ENCODE data around the gene FPR1. TPM values are rescaled to one million over a fixed set of nuclear protein-coding genes. Genes with fewer than 3 reads are reported as not detected.

The FPR1 gene
- polyA plus RNA-seq, 1 experiment = not detected

GRCh38 chr19:51696606-51697005 lies 55.1 kb downstream of the FPR1 start:
- POLR2A ChIA-PET = no interaction called here
- CTCF ChIA-PET = no interaction called here
- no peak for DNase-seq (ENCODE audit: low read depth)
- no peaks in the 10 kb centered on the region for H3K27me3 ChIP-seq (ENCODE audit: control insufficient read depth, insufficient read depth, low read length)
- TF ChIP-seq CTCF (IDR thresholded peaks at IDR 0.05; ENCODE audit: insufficient read depth, low read depth, low read length) = no peak
- H3K36me3 ChIP-seq (ENCODE audit: control insufficient read depth, insufficient read depth, low read length) = peaks cover 29% of the 10 kb centered on the region
- no peak overlapping the region for H3K4me3 ChIP-seq (ENCODE audit: low read depth, low read length)

Other genes starting within 250 kb of the FPR1 start
- not detected in 2 replicates for gene SIGLEC6, start 220.2 kb downstream of the FPR1 start, polyA plus RNA-seq (2011; rRNA removed)
- gene ZNF175, start 180.6 kb downstream of the FPR1 start, polyA plus RNA-seq (2011; rRNA removed) = 6.3 and 8.5 TPM in 2 replicates
- not detected in 2 replicates for gene SIGLEC5, start 121.5 kb downstream of the FPR1 start, polyA plus RNA-seq (2011; rRNA removed)
- gene SIGLEC14, start 105.1 kb downstream of the FPR1 start, polyA plus RNA-seq (2011; rRNA removed) = not detected in 2 replicates
- 6.4 and 8.5 TPM in 2 replicates for gene SPACA6, start 58.5 kb downstream of the FPR1 start, polyA plus RNA-seq (2011; rRNA removed)
- not detected in 2 replicates for gene HAS1, start 27.9 kb downstream of the FPR1 start, polyA plus RNA-seq (2011; rRNA removed)
- gene FPR2, start 9.3 kb upstream of the FPR1 start, polyA plus RNA-seq (2011; rRNA removed) = not detected in 2 replicates
- not detected in 2 replicates for gene FPR3, start 43.3 kb upstream of the FPR1 start, polyA plus RNA-seq (2011; rRNA removed)
- gene ZNF577, start 136.1 kb upstream of the FPR1 start, polyA plus RNA-seq (2011; rRNA removed) = 4.6 and 8.3 TPM in 2 replicates
- 2.5 and 4.5 TPM in 2 replicates for gene ZNF649, start 153.1 kb upstream of the FPR1 start, polyA plus RNA-seq (2011; rRNA removed)
- gene ZNF613, start 175.6 kb upstream of the FPR1 start, polyA plus RNA-seq (2011; rRNA removed) = 5.1 and 6.6 TPM in 2 replicates
- 5.5 and 8.0 TPM in 2 replicates for gene ZNF350, start 235.0 kb upstream of the FPR1 start, polyA plus RNA-seq (2011; rRNA removed)

Data from BJ (cell line).